Measurements from ENCODE around the gene TBC1D4.

Gene TBC1D4

DNA sequence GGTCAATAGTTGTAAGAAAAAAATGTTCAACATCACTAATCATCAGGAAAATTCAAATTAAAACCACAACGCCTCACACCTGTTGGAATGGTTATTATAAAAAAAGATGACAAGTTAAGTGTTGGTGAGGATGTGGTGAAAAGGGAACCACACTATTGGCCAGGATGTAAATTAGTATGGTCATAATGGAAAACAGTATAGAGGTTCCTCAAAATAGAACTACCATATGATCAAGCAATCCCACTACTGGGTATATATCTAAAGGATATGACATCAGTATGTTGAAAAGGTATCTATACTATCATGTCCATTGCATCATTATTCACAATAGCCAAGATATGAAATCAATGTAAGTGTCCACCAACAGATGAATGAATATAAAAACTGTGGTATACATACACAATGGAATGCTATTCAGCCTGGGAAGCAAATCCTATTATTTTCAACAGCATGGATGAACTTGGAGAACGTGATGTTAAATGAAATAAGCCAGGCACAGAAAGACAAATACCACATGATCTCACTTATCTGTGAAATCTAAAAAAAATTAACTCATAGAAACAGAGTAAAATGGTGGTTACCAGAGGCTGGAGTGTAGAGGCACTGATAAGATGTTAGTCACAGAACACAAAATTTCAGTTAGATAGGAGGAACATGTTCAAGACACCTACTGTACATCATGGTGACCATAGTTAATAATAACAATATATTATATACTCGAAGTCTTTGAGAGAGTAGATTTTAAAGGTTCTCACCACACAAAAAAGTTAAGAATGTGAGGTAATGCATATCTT is 56.6 kb downstream of the TBC1D4 start:
- H3K4me3 ChIP-seq (ENCODE audit: low read length), result no peak overlapping the region
- no peak for DNase-seq (ENCODE audit: low read depth)
- TF ChIP-seq, protein P1, sequence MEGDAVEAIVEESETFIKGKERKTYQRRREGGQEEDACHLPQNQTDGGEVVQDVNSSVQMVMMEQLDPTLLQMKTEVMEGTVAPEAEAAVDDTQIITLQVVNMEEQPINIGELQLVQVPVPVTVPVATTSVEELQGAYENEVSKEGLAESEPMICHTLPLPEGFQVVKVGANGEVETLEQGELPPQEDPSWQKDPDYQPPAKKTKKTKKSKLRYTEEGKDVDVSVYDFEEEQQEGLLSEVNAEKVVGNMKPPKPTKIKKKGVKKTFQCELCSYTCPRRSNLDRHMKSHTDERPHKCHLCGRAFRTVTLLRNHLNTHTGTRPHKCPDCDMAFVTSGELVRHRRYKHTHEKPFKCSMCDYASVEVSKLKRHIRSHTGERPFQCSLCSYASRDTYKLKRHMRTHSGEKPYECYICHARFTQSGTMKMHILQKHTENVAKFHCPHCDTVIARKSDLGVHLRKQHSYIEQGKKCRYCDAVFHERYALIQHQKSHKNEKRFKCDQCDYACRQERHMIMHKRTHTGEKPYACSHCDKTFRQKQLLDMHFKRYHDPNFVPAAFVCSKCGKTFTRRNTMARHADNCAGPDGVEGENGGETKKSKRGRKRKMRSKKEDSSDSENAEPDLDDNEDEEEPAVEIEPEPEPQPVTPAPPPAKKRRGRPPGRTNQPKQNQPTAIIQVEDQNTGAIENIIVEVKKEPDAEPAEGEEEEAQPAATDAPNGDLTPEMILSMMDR (conservative IDR thresholded peaks at IDR 0.05; ENCODE audit: low read length), result no peak

DNA sequence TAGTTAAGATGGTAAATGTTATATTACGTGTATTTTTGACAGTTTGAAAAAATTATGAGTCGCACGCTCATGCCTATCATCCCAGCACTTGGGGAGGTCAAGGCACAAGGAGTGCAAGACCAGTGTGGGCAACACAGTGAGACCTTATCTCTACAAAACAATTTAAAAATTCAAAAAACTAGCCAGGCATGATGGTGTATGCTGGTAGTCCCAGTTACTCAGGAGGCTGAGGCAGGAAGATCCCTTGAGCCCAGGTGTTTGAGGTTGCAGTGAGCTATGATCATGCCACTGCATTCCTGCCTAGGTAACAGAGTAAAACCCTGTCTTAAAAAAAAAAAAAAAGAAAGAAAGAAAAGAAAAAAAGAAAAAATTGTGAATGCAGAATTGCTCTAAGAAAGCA is 58.0 kb downstream of the TBC1D4 start:
- no peak for DNase-seq (ENCODE audit: low read depth)
- TF ChIP-seq, protein P1 (conservative IDR thresholded peaks at IDR 0.05; ENCODE audit: low read length), result no peak
- H3K4me3 ChIP-seq (ENCODE audit: low read length), result no peak overlapping the region

DNA sequence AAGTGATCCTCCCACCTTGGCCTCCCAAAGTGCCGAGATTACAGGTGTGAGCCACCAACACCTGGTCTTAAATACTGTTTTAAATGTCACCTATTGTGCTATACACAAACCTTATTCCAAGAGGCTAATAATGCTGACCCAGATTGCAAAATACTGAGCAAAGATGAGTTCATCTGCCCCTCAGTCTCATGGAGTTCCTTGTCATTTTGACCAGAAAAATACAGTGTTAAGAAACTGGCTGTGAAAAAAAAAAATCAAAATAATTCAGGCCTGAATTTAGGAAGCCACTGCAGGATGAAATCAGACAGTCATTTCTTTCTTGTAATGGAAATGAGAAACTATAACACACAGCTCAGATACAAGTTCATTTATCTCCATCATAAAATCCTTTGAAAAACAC is 59.9 kb downstream of the TBC1D4 start:
- TF ChIP-seq, protein P1 (conservative IDR thresholded peaks at IDR 0.05; ENCODE audit: low read length), result no peak
- DNase-seq (ENCODE audit: low read depth), result no peak
- no peak overlapping the region for H3K4me3 ChIP-seq (ENCODE audit: low read length)

DNA sequence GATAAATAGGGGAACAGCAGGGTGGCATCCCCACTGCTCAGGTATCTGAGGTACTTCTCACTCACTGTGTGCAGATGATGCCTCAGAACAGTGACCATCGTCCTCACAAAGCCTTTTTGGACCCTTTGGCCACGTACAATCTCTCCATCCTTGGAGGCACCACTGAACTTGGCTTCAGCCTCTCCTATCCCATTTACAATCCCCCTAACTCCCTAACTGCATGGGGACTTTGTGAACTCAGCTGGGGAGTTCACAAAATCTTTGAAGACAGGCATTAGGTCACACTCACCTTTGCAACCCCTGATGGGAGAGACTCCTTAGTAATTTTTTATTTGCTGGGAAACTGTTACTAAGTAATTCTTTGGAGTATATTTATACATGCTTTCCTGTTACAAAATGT is 60.8 kb downstream of the TBC1D4 start:
- TF ChIP-seq, protein P1 (conservative IDR thresholded peaks at IDR 0.05; ENCODE audit: low read length), result no peak
- no peak overlapping the region for H3K4me3 ChIP-seq (ENCODE audit: low read length)
- no peak for DNase-seq (ENCODE audit: low read depth)

DNA sequence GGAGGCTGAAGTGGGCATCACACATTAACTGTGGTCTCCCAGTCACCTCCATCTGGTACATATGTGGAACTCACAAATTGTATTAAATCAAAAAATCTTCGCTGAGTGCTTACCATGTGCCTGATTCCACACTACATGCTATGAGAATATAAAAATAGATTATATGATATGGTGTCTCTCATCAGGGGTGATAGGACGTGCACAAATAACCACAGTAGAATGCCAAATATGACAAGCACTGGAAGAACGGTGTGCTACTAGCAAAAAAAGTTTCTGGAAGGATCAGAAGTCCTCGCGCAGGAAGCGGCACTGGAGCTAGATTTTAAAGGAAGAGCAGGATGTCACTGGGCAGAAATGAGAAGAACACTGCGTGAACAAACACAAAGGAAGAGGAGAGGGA is 62.3 kb downstream of the TBC1D4 start:
- DNase-seq (ENCODE audit: low read depth), result no peak
- H3K4me3 ChIP-seq (ENCODE audit: low read length), result no peak overlapping the region
- TF ChIP-seq, protein P1 (conservative IDR thresholded peaks at IDR 0.05; ENCODE audit: low read length), result no peak

DNA sequence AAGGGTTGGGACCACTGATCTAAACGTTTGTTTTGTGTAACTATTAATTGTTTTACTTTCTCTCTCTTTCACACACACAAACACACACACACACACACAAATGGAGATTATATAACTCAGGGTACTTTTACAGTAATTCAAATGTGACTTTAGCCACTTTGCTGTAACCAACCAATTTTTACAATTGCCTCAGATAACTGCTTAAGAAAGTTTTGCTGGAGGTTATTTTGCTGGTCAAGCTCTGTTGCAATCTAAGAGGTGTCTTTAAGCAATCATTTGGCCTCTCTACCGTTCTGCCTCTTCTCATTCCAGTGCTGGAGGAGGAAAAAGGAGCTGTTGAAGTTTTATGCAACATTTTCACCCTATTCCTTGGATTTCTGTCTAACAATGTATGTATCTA is 63.0 kb downstream of the TBC1D4 start:
- DNase-seq (ENCODE audit: low read depth), result peak; percentile 51
- no peak overlapping the region for H3K4me3 ChIP-seq (ENCODE audit: low read length)
- TF ChIP-seq, protein P1 (conservative IDR thresholded peaks at IDR 0.05; ENCODE audit: low read length), result no peak

DNA sequence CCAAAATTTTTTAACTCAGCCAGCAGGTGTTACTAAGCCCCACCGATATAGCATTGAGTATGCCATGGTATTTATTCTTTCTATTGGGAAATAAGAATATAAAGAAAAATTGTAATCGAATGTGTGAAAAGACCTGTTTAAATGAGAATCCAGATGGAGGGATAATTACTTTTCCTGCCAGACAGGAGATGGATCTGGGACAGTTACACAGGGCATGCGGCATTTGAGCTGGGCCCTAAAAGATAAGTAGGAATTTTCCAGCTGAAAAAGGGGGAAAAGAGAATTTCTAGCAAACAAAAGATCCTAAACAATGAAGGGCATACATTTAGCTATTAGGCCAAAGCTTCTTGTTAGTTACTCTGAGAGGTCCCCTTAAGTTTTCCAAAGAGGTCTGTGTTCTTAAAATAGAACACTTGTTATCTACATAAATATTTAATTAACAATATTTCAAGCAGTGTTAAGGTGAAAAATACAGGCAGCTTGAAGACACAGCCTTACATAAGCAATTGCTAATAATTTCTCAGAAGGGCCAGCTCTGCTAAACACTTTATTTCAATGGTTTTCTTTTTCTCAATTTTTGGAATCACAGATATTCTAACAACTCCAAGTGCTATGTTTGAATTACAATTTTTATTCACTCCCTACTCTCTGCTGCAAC is 63.7 kb downstream of the TBC1D4 start:
- DNase-seq (ENCODE audit: low read depth), result no peak
- no peak overlapping the region for H3K4me3 ChIP-seq (ENCODE audit: low read length)
- TF ChIP-seq, protein P1 (conservative IDR thresholded peaks at IDR 0.05; ENCODE audit: low read length), result no peak

All from AG10803 (cell line).